ENCODE measurements around the gene AFAP1. TPM values are rescaled to one million over a fixed set of nuclear protein-coding genes. Genes with fewer than 3 reads are reported as not detected.

AFAP1 gene
- polyA plus RNA-seq, 3 donors: not detected

GRCh38 chr4:7786040-7786439 lies 153.6 kb downstream of the AFAP1 start:
- no peaks in the 10 kb centered on the region for H4K20me1 ChIP-seq (ENCODE audit: insufficient read depth, low read length)
- Mint-ChIP-seq H3K27ac (no peak overlapping the region), H3K4me1 (peaks cover 22% of the 10 kb centered on the region), H3K4me3 (no peak overlapping the region), H3K27me3 (ENCODE audit: low read depth in 3 of 3) (peaks cover 0 to 11% (median 2%) of the 10 kb centered on the region in 3 donors), H3K9me3 (peaks cover 0 to 3% (median 0%) of the 10 kb centered on the region in 7 donors), H3K36me3 (peaks cover 0 to 15% of the 10 kb centered on the region in 2 donors)
- no peaks in the 10 kb centered on the region for H3K27me3 ChIP-seq (ENCODE audit: control insufficient read depth in 2 of 2, insufficient read depth in 2 of 2, low read length in 2 of 2)
- no peak overlapping the region for H3K27ac ChIP-seq (ENCODE audit: low read depth in 1 of 2, low read length in 2 of 2)
- H3K36me3 ChIP-seq (replicated peaks in 1 of 2; ENCODE audit: control insufficient read depth in 1 of 2, insufficient read depth in 2 of 2, low read length in 2 of 2): no peaks in the 10 kb centered on the region
- intact Hi-C loops (cut with micrococcal nuclease): no loop called here
- H3K4me1 ChIP-seq (ENCODE audit: control insufficient read depth in 1 of 2, insufficient read depth in 2 of 2, low read length in 2 of 2): peaks cover 8 to 9% of the 10 kb centered on the region in 2 donors
- no peak overlapping the region for H2AFZ ChIP-seq (ENCODE audit: insufficient read depth, low read depth, low read length, poor library complexity, severe bottlenecking)
- TF ChIP-seq, protein P1, sequence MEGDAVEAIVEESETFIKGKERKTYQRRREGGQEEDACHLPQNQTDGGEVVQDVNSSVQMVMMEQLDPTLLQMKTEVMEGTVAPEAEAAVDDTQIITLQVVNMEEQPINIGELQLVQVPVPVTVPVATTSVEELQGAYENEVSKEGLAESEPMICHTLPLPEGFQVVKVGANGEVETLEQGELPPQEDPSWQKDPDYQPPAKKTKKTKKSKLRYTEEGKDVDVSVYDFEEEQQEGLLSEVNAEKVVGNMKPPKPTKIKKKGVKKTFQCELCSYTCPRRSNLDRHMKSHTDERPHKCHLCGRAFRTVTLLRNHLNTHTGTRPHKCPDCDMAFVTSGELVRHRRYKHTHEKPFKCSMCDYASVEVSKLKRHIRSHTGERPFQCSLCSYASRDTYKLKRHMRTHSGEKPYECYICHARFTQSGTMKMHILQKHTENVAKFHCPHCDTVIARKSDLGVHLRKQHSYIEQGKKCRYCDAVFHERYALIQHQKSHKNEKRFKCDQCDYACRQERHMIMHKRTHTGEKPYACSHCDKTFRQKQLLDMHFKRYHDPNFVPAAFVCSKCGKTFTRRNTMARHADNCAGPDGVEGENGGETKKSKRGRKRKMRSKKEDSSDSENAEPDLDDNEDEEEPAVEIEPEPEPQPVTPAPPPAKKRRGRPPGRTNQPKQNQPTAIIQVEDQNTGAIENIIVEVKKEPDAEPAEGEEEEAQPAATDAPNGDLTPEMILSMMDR (IDR thresholded peaks at IDR 0.05): no peak
- WGBS (ENCODE audit: insufficient coverage): 94% methylated on average over 4 of the region's 10 CpGs
- DNase-seq: no peak
- no peak overlapping the region for H3K4me3 ChIP-seq (replicated peaks in 1 of 3; ENCODE audit: low read depth in 2 of 3, low read length in 3 of 3)
- H3K79me2 ChIP-seq (ENCODE audit: insufficient read depth, low read length): no peaks in the 10 kb centered on the region
- no peak overlapping the region for H3K9ac ChIP-seq (ENCODE audit: insufficient read depth, low read length, poor library complexity, severe bottlenecking)
- H3K9me3 ChIP-seq (replicated peaks in 1 of 2; ENCODE audit: control insufficient read depth in 1 of 2, insufficient read depth in 1 of 2, low read length in 2 of 2): no peaks in the 10 kb centered on the region
- no peak overlapping the region for H3K4me2 ChIP-seq (replicated peaks; ENCODE audit: extremely low read depth, low read length, poor library complexity, severe bottlenecking)

DNA sequence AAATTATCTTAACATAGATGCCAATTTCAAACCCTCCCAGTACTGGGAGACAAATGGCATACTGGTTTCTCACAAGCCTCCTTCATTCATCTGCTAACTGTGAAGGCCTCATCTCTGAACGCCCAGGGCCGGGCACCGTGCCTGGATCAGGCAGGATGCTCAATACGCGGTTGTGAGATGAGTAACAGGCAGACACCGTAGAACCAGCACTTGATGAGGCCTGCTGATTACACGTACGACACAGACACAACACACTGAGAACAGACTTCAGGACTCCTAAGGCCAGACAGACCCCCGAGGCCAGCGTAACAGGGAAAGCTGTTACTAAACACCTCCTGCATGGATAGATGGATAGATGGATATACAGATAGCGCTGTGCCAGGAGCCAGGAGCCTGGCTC lies 154.6 kb downstream of the AFAP1 start:
- no peak overlapping the region for H3K27ac Mint-ChIP-seq
- Histone ChIP-seq H3K9me3 (replicated peaks in 1 of 2; ENCODE audit: control insufficient read depth in 1 of 2, insufficient read depth in 1 of 2, low read length in 2 of 2) (no peaks in the 10 kb centered on the region), H4K20me1 (ENCODE audit: insufficient read depth, low read length) (no peaks in the 10 kb centered on the region), H3K27ac (ENCODE audit: low read depth in 1 of 2, low read length in 2 of 2) (no peak overlapping the region), H3K4me2 (replicated peaks; ENCODE audit: extremely low read depth, low read length, poor library complexity, severe bottlenecking) (no peak overlapping the region), H3K79me2 (ENCODE audit: insufficient read depth, low read length) (no peaks in the 10 kb centered on the region), H3K27me3 (ENCODE audit: control insufficient read depth in 2 of 2, insufficient read depth in 2 of 2, low read length in 2 of 2) (no peaks in the 10 kb centered on the region), H3K9ac (ENCODE audit: insufficient read depth, low read length, poor library complexity, severe bottlenecking) (no peak overlapping the region), H3K4me3 (replicated peaks in 1 of 3; ENCODE audit: low read depth in 2 of 3, low read length in 3 of 3) (no peak overlapping the region), H3K36me3 (replicated peaks in 1 of 2; ENCODE audit: control insufficient read depth in 1 of 2, insufficient read depth in 2 of 2, low read length in 2 of 2) (no peaks in the 10 kb centered on the region), H3K4me1 (ENCODE audit: control insufficient read depth in 1 of 2, insufficient read depth in 2 of 2, low read length in 2 of 2) (peaks cover 8 to 9% of the 10 kb centered on the region in 2 donors), H2AFZ (ENCODE audit: insufficient read depth, low read depth, low read length, poor library complexity, severe bottlenecking) (no peak overlapping the region)
- peaks cover 22% of the 10 kb centered on the region for H3K4me1 Mint-ChIP-seq
- TF ChIP-seq, protein P1 (IDR thresholded peaks at IDR 0.05): no peak
- peaks cover 0 to 3% (median 0%) of the 10 kb centered on the region in 7 donors for H3K9me3 Mint-ChIP-seq
- peaks cover 0 to 15% of the 10 kb centered on the region in 2 donors for H3K36me3 Mint-ChIP-seq
- 100% methylated on average over 6 of the region's 11 CpGs for WGBS (ENCODE audit: insufficient coverage)
- intact Hi-C loops (cut with micrococcal nuclease): no loop called here
- H3K4me3 Mint-ChIP-seq: no peak overlapping the region
- H3K27me3 Mint-ChIP-seq (ENCODE audit: low read depth in 3 of 3): peaks cover 0 to 11% (median 2%) of the 10 kb centered on the region in 3 donors
- DNase-seq: no peak
